Measurements from ENCODE around the gene AVPR1B.

The AVPR1B gene

DNA sequence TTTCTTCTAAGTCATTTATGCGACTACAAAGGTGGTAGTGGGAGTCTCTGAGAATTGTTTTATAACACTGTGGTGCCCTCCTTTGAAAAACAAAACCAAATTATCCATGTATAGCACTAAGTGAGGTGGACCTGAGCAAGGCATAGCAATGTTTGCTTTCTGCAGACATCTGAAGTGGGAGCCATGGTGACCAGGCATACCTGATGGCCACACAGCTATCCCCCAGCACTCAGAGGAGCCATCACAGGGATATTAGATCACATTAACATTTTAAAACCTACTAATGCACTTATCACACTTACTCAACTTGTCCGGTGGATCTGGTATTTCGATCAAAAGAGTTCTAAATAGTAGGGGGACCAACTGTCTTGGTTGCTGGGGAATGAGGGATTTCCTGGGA, 24.8 kb upstream of the AVPR1B start:
- H3K27me3 Mint-ChIP-seq (ENCODE audit: low read depth): peaks cover 6% of the 10 kb centered on the region
- no peaks in the 10 kb centered on the region for H3K36me3 Mint-ChIP-seq (ENCODE audit: low read depth)
- TF ChIP-seq, protein P1, sequence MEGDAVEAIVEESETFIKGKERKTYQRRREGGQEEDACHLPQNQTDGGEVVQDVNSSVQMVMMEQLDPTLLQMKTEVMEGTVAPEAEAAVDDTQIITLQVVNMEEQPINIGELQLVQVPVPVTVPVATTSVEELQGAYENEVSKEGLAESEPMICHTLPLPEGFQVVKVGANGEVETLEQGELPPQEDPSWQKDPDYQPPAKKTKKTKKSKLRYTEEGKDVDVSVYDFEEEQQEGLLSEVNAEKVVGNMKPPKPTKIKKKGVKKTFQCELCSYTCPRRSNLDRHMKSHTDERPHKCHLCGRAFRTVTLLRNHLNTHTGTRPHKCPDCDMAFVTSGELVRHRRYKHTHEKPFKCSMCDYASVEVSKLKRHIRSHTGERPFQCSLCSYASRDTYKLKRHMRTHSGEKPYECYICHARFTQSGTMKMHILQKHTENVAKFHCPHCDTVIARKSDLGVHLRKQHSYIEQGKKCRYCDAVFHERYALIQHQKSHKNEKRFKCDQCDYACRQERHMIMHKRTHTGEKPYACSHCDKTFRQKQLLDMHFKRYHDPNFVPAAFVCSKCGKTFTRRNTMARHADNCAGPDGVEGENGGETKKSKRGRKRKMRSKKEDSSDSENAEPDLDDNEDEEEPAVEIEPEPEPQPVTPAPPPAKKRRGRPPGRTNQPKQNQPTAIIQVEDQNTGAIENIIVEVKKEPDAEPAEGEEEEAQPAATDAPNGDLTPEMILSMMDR (IDR thresholded peaks at IDR 0.05; ENCODE audit: unreplicated experiment in 3 of 3): no peak
- H3K9me3 Mint-ChIP-seq: peaks cover 5% of the 10 kb centered on the region
- no peak overlapping the region for H3K4me3 Mint-ChIP-seq
- peaks cover 29% of the 10 kb centered on the region for H3K4me1 Mint-ChIP-seq
- H3K27ac Mint-ChIP-seq: no peak overlapping the region

DNA sequence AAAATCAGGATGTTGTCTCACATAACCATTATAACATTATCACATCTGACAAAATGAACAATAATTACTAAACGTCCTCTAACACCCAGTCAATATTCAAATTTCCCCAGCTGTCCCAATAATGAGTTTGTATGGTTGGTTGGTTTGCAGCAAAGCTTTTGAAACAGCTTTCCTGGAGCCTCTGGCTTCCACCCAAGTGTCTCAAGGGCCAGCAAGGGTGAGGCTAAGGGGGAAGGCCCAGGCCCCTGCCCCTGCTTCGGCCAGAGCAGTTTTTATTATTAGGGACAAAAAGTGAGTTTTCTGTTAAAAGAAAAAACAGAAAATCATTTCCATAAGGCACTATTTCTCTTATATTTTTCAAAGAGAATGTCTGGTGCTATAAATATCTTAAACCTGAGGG, 19.1 kb upstream of the AVPR1B start:
- H3K4me3 Mint-ChIP-seq: no peak overlapping the region
- no peak overlapping the region for H3K27ac Mint-ChIP-seq
- peaks cover 5% of the 10 kb centered on the region for H3K27me3 Mint-ChIP-seq (ENCODE audit: low read depth)
- H3K4me1 Mint-ChIP-seq: peaks cover 23% of the 10 kb centered on the region
- TF ChIP-seq, protein P1 (IDR thresholded peaks at IDR 0.05; ENCODE audit: unreplicated experiment in 3 of 3): no peak
- no peaks in the 10 kb centered on the region for H3K36me3 Mint-ChIP-seq (ENCODE audit: low read depth)
- peaks cover 3% of the 10 kb centered on the region for H3K9me3 Mint-ChIP-seq

DNA sequence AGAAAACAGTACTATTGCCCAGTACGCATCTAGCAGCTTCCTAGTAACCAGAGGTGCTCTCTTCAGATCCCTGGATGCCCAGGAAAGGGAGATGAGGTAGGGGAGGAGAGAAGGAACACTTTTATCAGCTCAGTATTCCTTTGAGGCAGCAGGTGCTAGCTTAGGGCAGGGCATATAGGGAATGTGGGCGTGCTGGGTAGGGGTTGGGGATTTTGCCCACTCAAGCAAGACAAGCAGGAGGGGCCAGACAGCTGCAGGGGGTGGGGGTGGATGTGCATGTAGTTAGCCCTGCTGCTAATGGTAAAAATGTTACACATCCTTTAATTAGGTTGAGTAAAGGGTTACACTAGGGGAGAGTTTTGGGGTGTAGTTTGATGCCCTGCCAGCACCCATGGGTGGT, 18.1 kb upstream of the AVPR1B start:
- Mint-ChIP-seq H3K36me3 (ENCODE audit: low read depth) (no peaks in the 10 kb centered on the region), H3K9me3 (peaks cover 2% of the 10 kb centered on the region), H3K27me3 (ENCODE audit: low read depth) (peaks cover 5% of the 10 kb centered on the region), H3K27ac (peak overlapping the region in 1 of 3 experiments; percentile 46), H3K4me3 (no peak overlapping the region), H3K4me1 (peaks cover 23% of the 10 kb centered on the region)
- TF ChIP-seq, protein P1 (IDR thresholded peaks at IDR 0.05; ENCODE audit: unreplicated experiment in 3 of 3): no peak

DNA sequence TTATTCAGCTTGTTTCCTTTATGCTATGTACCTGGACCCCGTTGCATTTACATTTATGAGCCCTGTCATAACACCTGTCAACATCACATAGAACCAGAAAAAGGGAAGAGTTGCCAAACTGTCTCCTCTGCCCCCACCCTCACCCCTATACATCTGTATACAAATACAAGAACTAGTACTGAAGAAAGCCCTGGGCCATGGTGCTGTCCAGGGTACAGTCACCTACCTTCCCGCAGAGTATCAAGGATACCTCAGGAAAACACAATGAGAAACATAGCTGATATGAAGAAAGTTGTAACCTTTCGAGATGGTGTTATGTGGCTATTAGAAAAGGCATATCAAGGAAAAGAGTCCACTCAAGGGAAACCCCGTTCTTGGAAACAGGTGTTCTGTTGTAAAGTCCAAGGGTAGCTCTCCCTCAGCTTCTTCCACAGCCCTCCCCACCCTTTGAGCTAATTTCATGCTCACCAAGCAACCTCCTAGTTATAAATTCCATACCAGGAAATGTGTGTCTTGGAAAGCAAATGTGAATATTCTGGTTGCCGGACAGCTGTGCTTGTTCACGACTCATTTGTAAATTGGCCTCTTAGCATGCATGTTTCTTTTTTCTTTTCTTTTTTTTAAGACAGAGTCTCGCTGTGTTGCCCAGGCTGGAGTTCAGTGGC, 16.7 kb upstream of the AVPR1B start:
- Mint-ChIP-seq H3K4me1 (peaks cover 23% of the 10 kb centered on the region), H3K9me3 (no peaks in the 10 kb centered on the region), H3K27me3 (ENCODE audit: low read depth) (peaks cover 5% of the 10 kb centered on the region), H3K4me3 (no peak overlapping the region), H3K36me3 (ENCODE audit: low read depth) (no peaks in the 10 kb centered on the region), H3K27ac (peak overlapping the region in 1 of 3 experiments; percentile 32)
- TF ChIP-seq, protein P1 (IDR thresholded peaks at IDR 0.05; ENCODE audit: unreplicated experiment in 3 of 3): no peak

DNA sequence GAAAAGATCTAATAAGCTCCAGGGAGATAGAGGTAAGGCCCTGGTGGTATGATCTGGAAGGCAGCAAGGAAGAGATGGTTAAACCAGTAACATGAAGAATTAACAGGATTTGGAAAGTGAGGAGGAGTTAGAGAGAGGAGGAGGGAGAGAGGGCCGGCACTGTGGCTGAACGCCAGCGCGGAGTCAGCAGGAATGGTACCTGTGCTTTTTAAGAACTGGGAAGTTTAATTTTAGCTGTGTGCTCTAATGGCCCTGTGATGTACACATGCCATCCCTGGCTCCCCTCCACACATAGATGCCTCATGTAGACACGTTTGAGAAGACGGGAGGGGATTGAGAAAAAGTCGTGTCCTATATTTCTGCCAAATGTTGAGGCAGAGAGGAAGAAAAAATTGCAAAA, 13.8 kb upstream of the AVPR1B start:
- no peaks in the 10 kb centered on the region for H3K36me3 Mint-ChIP-seq (ENCODE audit: low read depth)

More for the DNA sequence above, 13.8 kb upstream of the AVPR1B start:
- Mint-ChIP-seq H3K9me3 (no peaks in the 10 kb centered on the region), H3K27ac (no peak overlapping the region), H3K27me3 (ENCODE audit: low read depth) (peaks cover 5% of the 10 kb centered on the region), H3K4me1 (peaks cover 20% of the 10 kb centered on the region), H3K4me3 (no peak overlapping the region)
- TF ChIP-seq, protein P1 (IDR thresholded peaks at IDR 0.05; ENCODE audit: unreplicated experiment in 3 of 3): no peak

Measured in nephron (organoid).